GM18511 (cell line): ENCODE measurements around the gene TXNDC17.
"Not testable (repeated sequence)": the region's sequence is repeated elsewhere in the genome, so short reads cannot be mapped to it uniquely, and the experiment has no call there.

Source experiments
- ATAC-seq: cut with Tn5 transposase; IDR thresholded peaks from one replicate; pipeline ENCODE4 v1.9.1; 2021; ENCODE audit warnings: mild to moderate bottlenecking, moderate library complexity; ENCODE audit not compliant: unreplicated experiment

The TXNDC17 gene

GRCh38 chr17:6636616-6637457 is 4.0 kb upstream of the TXNDC17 start:
- ATAC-seq: no peak

- no peak for ATAC-seq
Observed at GRCh38 chr17:6637458-6637840, 3.4 kb upstream of the TXNDC17 start.

GRCh38 chr17:6638046-6638908 is 2.6 kb upstream of the TXNDC17 start:
- ATAC-seq: no peak

GRCh38 chr17:6639014-6639585 is 1.8 kb upstream of the TXNDC17 start:
- ATAC-seq: no peak

- peak; percentile 6 for ATAC-seq
Observed at GRCh38 chr17:6639586-6640535, 999 bp upstream of the TXNDC17 start.

GRCh38 chr17:6641247-6641863 is 495 bp downstream of the TXNDC17 start:
- peak; percentile 19 for ATAC-seq

- ATAC-seq: no peak
Observed at GRCh38 chr17:6642592-6642991, 1.7 kb downstream of the TXNDC17 start.

GRCh38 chr17:6643451-6644125 is 2.7 kb downstream of the TXNDC17 start:
- no peak for ATAC-seq

- no peak for ATAC-seq
Observed at GRCh38 chr17:6648181-6648580, 7.3 kb downstream of the TXNDC17 start.

GRCh38 chr17:6651354-6651918 is 10.6 kb downstream of the TXNDC17 start, which contains the start of the genes C17orf100 and MED31:
C17orf100 (plus strand) TSS chr17:6651762; CDS start chr17:6651914, 152 bp downstream.
MED31 (minus strand) TSS chr17:6651605; CDS start chr17:6651528, 77 bp downstream.
- ATAC-seq: peak; percentile 94

GRCh38 chr17:6651919-6652452 is 11.1 kb downstream of the TXNDC17 start:
- ATAC-seq: peak; percentile 14

GRCh38 chr17:6654841-6655731 is 14.2 kb downstream of the TXNDC17 start:
- ATAC-seq: no peak

GRCh38 chr17:6655732-6656361 is 15.0 kb downstream of the TXNDC17 start:
- ATAC-seq: not testable (repeated sequence)

GRCh38 chr17:6656797-6657632 is 16.2 kb downstream of the TXNDC17 start:
- not testable (repeated sequence) for ATAC-seq

GRCh38 chr17:6657633-6658287 is 16.9 kb downstream of the TXNDC17 start:
- ATAC-seq: no peak

GRCh38 chr17:6658411-6658810 is 17.6 kb downstream of the TXNDC17 start:
- not testable (repeated sequence) for ATAC-seq
